DOHH2 (cell line): ENCODE measurements around the gene IVL.

Source experiments
- H3F3A ChIP-seq: fragments of 200-600 bp; sonication (generic), shearing (Covaris generic); 2 replicates; pipeline ENCODE4 v1.6.0; 2016; ENCODE audit warnings: antibody characterized with exemption, mild to moderate bottlenecking; ENCODE audit not compliant: control insufficient read depth, insufficient read depth
- H3K27ac ChIP-seq: fragments of 200-600 bp; sonication (generic); 2 replicates; pipeline ENCODE4 v1.5.1; 2014; ENCODE audit warnings: low read depth, mild to moderate bottlenecking, low read length, moderate library complexity
- H3K27me3 ChIP-seq: fragments of 200-600 bp; sonication (generic); 2 replicates; pipeline ENCODE4 v1.6.1; 2014; ENCODE audit warnings: mild to moderate bottlenecking, low read length, mixed read lengths; ENCODE audit not compliant: control insufficient read depth
- H3K36me3 ChIP-seq: fragments of 200-600 bp; sonication (generic); 2 replicates; pipeline ENCODE4 v1.6.1; 2014; ENCODE audit warnings: mild to moderate bottlenecking, low read length, moderate library complexity, mixed read lengths; ENCODE audit not compliant: control insufficient read depth
- H3K4me1 ChIP-seq: fragments of 200-600 bp; sonication (generic); 2 replicates; pipeline ENCODE4 v1.6.1; 2014; ENCODE audit warnings: mild to moderate bottlenecking, low read length, mixed read lengths; ENCODE audit not compliant: control insufficient read depth
- H3K4me2 ChIP-seq: fragments of 200-600 bp; sonication (generic); 2 replicates; pipeline ENCODE4 v1.6.0; 2014; ENCODE audit warnings: mild to moderate bottlenecking, low read length, moderate library complexity
- H3K4me3 ChIP-seq: fragments of 200-600 bp; sonication (generic); 2 replicates; pipeline ENCODE4 v1.5.1; 2014; ENCODE audit warnings: mild to moderate bottlenecking, low read length, mixed read lengths
- H3K79me2 ChIP-seq: fragments of 200-600 bp; sonication (generic); 2 replicates; pipeline ENCODE4 v1.6.1; 2014; ENCODE audit warnings: mild to moderate bottlenecking, low read length, mixed read lengths; ENCODE audit not compliant: control insufficient read depth
- H3K9me2 ChIP-seq: fragments of 200-600 bp; sonication (generic); replicated peaks from 2 replicates; pipeline ENCODE4 v1.6.1; 2014; ENCODE audit warnings: mild to moderate bottlenecking, low read length, mixed read lengths; ENCODE audit not compliant: control insufficient read depth
- H3K9me3 ChIP-seq: fragments of 200-600 bp; sonication (generic); 2 replicates; pipeline ENCODE4 v1.6.1; 2014; ENCODE audit warnings: antibody characterized with exemption, low read length, mixed read lengths; ENCODE audit not compliant: control insufficient read depth, insufficient read depth
- H4K20me1 ChIP-seq: fragments of 200-600 bp; sonication (generic); 2 replicates; pipeline ENCODE4 v1.6.0; 2014; ENCODE audit warnings: low read depth, mild to moderate bottlenecking, antibody characterized with exemption, low read length, moderate library complexity; ENCODE audit not compliant: control insufficient read depth, insufficient read depth
- EZH2phosphoT487 ChIP-seq: fragments of 200-600 bp; sonication (generic); IDR thresholded peaks from 2 replicates; pipeline ENCODE4 v1.6.1; 2017; ENCODE audit warnings: borderline replicate concordance, mild to moderate bottlenecking, antibody characterized with exemption, low read length, moderate library complexity, mixed read lengths
- TF ChIP-seq, protein P1 (sequence below): fragments of 200-600 bp; sonication (generic); IDR thresholded peaks from one replicate; pipeline ENCODE4 v1.5.1; 2014; ENCODE audit warnings: antibody characterized with exemption, mild to moderate bottlenecking, low read depth, low read length; ENCODE audit not compliant: poor library complexity, severe bottlenecking

The IVL gene

DNA sequence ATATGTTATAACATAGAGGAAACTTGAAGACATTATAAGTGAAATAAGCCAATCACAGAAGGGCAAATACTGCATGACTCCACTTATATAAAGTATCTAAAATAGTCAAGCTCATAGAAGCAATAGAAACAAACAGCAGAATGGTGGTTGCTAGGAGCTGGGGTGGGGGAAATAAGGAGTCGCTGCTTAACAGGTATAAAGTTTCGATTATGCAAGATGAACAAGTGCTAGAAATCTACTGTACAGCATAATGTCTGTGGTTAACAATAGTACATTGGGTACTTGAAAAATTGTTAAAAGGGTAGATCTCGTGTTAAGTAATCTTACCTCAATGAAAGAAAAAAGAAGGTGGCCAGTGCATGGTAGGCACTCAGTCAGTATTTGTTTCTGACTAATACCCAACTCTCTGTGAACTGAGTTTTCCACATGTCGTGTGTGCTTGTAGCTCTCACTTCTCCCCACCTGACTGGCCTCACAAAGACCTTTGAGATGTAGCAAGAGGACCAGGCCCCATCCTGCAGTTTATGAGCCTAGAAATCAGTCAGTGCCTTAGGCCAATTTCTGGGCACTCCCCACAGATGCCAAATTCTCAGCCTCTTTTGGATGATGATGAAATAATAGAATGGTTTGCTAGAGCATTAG is 23.9 kb downstream of the IVL start:
- H3K4me3 ChIP-seq, result no peak overlapping the region
- no peak overlapping the region for H3K27ac ChIP-seq
- no peaks in the 10 kb centered on the region for H3K4me1 ChIP-seq
- TF ChIP-seq, protein P1, sequence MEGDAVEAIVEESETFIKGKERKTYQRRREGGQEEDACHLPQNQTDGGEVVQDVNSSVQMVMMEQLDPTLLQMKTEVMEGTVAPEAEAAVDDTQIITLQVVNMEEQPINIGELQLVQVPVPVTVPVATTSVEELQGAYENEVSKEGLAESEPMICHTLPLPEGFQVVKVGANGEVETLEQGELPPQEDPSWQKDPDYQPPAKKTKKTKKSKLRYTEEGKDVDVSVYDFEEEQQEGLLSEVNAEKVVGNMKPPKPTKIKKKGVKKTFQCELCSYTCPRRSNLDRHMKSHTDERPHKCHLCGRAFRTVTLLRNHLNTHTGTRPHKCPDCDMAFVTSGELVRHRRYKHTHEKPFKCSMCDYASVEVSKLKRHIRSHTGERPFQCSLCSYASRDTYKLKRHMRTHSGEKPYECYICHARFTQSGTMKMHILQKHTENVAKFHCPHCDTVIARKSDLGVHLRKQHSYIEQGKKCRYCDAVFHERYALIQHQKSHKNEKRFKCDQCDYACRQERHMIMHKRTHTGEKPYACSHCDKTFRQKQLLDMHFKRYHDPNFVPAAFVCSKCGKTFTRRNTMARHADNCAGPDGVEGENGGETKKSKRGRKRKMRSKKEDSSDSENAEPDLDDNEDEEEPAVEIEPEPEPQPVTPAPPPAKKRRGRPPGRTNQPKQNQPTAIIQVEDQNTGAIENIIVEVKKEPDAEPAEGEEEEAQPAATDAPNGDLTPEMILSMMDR, result no peak
- TF ChIP-seq EZH2phosphoT487, result no peak
- no peaks in the 10 kb centered on the region for H3K79me2 ChIP-seq
- H3K9me2 ChIP-seq, result no peaks in the 10 kb centered on the region
- no peaks in the 10 kb centered on the region for H4K20me1 ChIP-seq
- H3K9me3 ChIP-seq, result no peaks in the 10 kb centered on the region
- H3F3A ChIP-seq, result no peaks in the 10 kb centered on the region
- no peaks in the 10 kb centered on the region; the same call in 1 of the 2 replicates for H3K27me3 ChIP-seq
- no peak overlapping the region for H3K4me2 ChIP-seq
- no peaks in the 10 kb centered on the region for H3K36me3 ChIP-seq

DNA sequence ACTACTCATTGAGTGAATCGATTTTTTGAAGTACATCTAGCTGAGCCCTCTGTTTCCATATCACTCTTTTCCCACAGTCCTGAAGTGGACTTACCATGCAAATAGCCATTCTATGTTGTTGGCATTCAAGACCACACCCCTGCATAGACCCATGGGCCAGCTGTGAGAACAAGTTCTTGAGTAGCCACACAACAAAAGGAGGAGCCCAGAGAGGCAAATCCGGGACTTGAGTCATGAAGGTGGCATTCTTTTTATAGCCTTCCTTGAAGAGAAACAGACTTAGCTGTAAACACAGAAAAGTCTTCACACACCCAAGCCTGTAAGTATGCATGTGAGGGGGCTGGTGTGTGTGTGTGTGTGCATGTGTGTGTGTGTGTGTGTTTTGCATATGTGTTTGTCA is 24.9 kb downstream of the IVL start:
- TF ChIP-seq, protein P1, result no peak
- no peak for TF ChIP-seq EZH2phosphoT487
- H3K4me1 ChIP-seq, result no peaks in the 10 kb centered on the region
- H3F3A ChIP-seq, result no peaks in the 10 kb centered on the region
- H4K20me1 ChIP-seq, result no peaks in the 10 kb centered on the region
- no peaks in the 10 kb centered on the region for H3K9me2 ChIP-seq
- no peak overlapping the region for H3K27ac ChIP-seq
- no peak overlapping the region for H3K4me2 ChIP-seq
- H3K4me3 ChIP-seq, result no peak overlapping the region
- no peaks in the 10 kb centered on the region for H3K79me2 ChIP-seq
- no peaks in the 10 kb centered on the region; the same call in 1 of the 2 replicates for H3K27me3 ChIP-seq
- no peaks in the 10 kb centered on the region for H3K36me3 ChIP-seq
- no peaks in the 10 kb centered on the region for H3K9me3 ChIP-seq

DNA sequence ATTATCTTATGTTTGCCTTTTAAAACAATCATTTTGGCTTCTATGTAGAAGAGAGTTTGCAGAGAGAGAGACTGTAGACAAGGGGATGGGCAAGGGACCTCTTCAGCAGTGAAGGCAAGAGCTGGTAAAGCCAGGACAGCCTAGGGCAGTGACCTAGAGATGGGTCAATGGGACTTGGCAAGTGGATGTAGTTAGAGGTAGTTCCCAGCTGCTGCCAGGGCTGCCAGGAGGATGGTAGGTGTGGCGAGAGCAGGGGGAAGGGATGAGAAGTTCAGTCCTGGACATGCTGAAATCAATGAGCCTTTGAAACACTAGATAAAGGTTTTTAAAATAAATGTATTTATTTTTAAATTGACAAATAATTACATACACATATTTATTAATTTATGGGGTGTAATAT is 32.3 kb downstream of the IVL start:
- Histone ChIP-seq H3K79me2 (no peaks in the 10 kb centered on the region), H3K4me2 (no peak overlapping the region), H3K9me2 (no peaks in the 10 kb centered on the region), H3K4me3 (no peak overlapping the region), H3K27ac (no peak overlapping the region), H3K36me3 (no peaks in the 10 kb centered on the region), H3F3A (no peaks in the 10 kb centered on the region), H3K9me3 (no peaks in the 10 kb centered on the region), H3K4me1 (no peaks in the 10 kb centered on the region), H3K27me3 (no peaks in the 10 kb centered on the region; the same call in 1 of the 2 replicates), H4K20me1 (no peaks in the 10 kb centered on the region)
- TF ChIP-seq EZH2phosphoT487, result no peak
- TF ChIP-seq, protein P1, result no peak
